GM12873 (cell line): ENCODE results near the gene INPP5D.

Source experiments
- CTCF ChIP-seq: IDR thresholded peaks from 2 replicates; pipeline ENCODE4 v1.5.1; 2012; ENCODE audit warnings: low read depth, mild to moderate bottlenecking, moderate library complexity, low read length, control low read depth; ENCODE audit not compliant: insufficient read depth; ENCODE audit errors: missing control alignments

Gene INPP5D

DNA sequence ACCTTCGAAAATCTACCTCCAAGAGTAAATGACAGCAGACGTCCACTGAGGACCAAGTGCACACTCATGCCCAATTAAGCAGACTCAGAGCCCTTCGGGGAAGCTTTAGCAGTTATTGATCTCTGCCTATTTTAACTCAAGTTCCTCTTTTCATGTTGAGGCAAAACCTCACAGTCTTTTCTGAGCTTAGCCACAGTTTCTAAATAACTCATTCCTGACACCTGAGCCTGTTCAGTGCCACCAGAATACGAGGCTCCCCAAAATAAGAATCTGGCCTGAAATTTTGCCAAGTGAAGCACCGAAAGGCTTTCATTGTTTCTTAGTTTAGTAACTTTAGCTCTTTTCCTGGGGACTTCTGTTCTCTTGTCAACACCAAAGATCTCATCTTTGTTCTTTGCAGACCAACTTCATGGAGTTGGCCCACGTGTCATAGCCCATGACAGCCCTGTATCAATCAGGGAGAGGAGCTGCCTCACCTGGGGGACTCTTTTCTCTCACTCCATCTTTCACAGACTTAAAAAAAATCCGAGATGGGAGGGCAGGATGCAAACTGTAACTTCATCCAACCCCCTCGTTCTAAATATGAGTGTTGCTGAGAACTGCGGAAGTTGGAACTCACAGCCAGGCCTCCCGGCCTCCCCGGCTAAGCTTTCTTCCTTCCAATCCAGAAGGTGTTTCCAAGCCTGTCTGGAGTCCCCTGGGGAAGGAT is 22.2 kb downstream of the INPP5D start:
- no peak for TF ChIP-seq CTCF

GRCh38 chr2:233082931-233083755 is 23.0 kb downstream of the INPP5D start:
- no peak for TF ChIP-seq CTCF

- no peak for TF ChIP-seq CTCF
Measured at GRCh38 chr2:233083782-233084181, 23.6 kb downstream of the INPP5D start.

GRCh38 chr2:233084488-233084887 is 24.3 kb downstream of the INPP5D start:
- no peak for TF ChIP-seq CTCF

DNA sequence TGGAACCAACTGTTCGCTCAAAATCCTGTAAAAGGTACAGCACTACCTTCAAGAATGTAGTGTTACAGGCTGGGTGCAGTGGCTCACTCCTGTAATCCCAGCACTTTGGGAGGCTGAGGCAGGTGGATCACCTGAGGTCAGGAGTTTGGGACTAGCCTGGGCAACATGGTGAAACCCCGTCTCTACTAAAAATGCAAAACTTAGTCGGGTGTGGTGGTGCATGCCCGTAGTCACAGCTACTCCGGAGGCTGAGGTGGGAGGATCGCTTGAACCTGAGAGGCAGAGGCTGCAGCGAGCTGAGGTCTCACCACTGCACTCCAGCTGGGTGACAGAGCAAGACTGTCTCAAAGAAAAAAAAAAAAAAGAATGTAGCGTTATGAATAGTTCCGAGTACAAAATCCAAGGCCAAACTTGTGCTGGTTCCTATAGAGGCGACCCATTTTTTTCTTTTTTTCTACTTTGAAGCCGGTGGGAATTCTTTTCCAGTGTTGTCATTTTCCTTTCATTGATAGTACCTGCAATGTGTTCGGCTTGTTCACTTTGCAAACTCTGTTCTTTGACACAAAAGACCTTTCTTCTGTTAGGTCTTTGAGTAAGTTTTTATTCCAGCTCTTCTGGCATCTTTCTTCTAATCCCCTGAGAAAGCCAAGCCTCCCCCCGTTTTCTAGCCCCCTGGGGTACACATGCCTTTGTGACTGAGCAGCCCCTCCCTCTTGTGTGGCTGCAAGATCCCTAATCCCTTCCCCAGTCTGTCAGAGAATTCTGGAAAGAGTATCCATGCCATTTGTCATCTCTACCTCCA is 25.1 kb downstream of the INPP5D start:
- no peak for TF ChIP-seq CTCF

DNA sequence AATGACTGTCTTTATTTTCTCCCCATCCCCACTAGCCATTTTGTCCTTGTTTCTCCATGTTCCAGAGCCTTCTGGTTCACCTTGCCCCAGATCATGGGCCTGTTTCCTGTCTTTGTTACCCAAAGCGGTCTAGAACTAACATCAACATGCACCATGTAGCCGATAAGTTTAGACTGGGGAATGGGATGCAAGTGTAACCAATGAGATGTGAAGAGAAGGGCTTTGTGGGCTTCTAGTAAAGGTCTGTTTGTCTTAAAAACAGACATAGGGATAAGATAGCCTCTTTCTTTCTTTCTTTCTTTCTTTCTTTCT is 25.7 kb downstream of the INPP5D start:
- no peak for TF ChIP-seq CTCF

DNA sequence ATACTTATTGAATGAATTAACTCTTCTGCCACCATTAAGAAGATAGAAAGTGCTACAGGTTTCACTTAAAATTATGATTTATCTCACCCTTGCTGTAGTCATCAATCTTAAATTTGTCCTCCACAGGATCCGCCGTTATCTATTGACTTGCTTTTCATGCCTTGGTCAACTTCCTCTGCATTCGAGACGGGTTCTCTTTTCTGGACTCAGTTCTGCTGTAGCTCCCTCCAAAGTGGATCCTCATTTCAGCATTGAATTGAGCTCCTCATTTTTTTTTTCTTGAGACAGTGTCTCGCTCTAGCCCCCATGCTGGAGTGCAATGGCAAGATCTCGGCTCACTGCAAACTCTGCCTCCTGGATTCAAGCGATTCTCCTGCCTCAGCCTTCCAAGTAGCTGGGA is 27.6 kb downstream of the INPP5D start:
- TF ChIP-seq CTCF = no peak
